K562 (cell line): ENCODE results near the gene CPNE9. TPM values are rescaled to one million over a fixed set of nuclear protein-coding genes. Genes with fewer than 3 reads are reported as not detected.

Experiments used
- CXXC5 ChIP-seq: fragments of 250-450 bp; sonication (Bioruptor Pico); IDR thresholded peaks from 2 replicates; pipeline ENCODE4 v1.8.0; 2022; ENCODE audit warnings: inconsistent platforms, mild to moderate bottlenecking, moderate library complexity
- NKRF ChIP-seq: fragments of 450-650 bp; IDR thresholded peaks from 2 replicates; pipeline ENCODE4 v1.6.1; 2016; ENCODE audit warnings: borderline replicate concordance
- SRF ChIP-seq, 2 experiments: fragments of 250-450, 450-650 bp in 1 of 2; sonication (Bioruptor Pico) in 1 of 2; sonication (generic) in 1 of 2; formaldehyde crosslinking; IDR thresholded peaks; 2 replicates each; pipeline versions ENCODE4 v1.5.0 to v1.5.1; 2020 to 2022; ENCODE audit warnings: mild to moderate bottlenecking in 1 of 2, missing genetic modification reagents in 1 of 2
- ZBTB7A ChIP-seq: IDR thresholded peaks from 2 replicates; pipeline ENCODE4 v1.6.1; 2011; ENCODE audit warnings: low read depth, mild to moderate bottlenecking, low read length, moderate library complexity, borderline replicate concordance; ENCODE audit not compliant: control insufficient read depth
- ZNF124 ChIP-seq: sonication (generic); formaldehyde crosslinking; IDR thresholded peaks from 2 replicates; pipeline ENCODE4 v1.8.1; 2022; ENCODE audit warnings: missing genetic modification reagents
- polyA plus RNA-seq, 8 experiments: library from polyadenylated mRNA; depleted of rRNA in 4 of 8; stranded (reverse) in 5 of 8; unstranded in 3 of 8; fragments of >200 nt; fragmentation: Nextera tagmentation in 2 of 8; fragmentation: Illumina TruSeq in 1 of 8; extraction: Ambion mirVana in 2 of 8; extraction: Trizol in 1 of 8; gene quantifications; 2 replicates each; pipeline versions ENCODE4 v1.2.1 to v1.2.3, GENCODE V29; 2011 to 2014; ENCODE audit warnings: inconsistent platforms in 1 of 8, missing spikeins in 1 of 8
- total RNA-seq, 7 experiments: library from RNA; depleted of rRNA in 6 of 7; stranded (reverse); fragments of >200 nt in 6 of 7; fragmentation: Illumina TruSeq in 2 of 7; extraction: Trizol in 2 of 7; gene quantifications; 2 replicates each; pipeline versions ENCODE4 v1.2.1 to v1.2.3, GENCODE V29; 2011 to 2021; ENCODE audit warnings: low replicate concordance in 1 of 7
- TF ChIP-seq, protein P1 (sequence below): fragments of 250-450 bp; sonication (Bioruptor Pico); IDR thresholded peaks from 2 replicates; pipeline ENCODE4 v1.8.0; 2021; ENCODE audit warnings: mild to moderate bottlenecking, moderate library complexity
- TF ChIP-seq, protein P2 (sequence below): fragments of 450-650 bp; conservative IDR thresholded peaks from 2 replicates; pipeline ENCODE4 v1.6.1; 2016; ENCODE audit warnings: missing genetic modification characterization, low read depth, mild to moderate bottlenecking, missing compliant biosample characterization, moderate library complexity
- TF ChIP-seq, protein P3 (sequence below): fragments of 450-650 bp; IDR thresholded peaks from 2 replicates; pipeline ENCODE4 v1.6.1; 2017; ENCODE audit warnings: mild to moderate bottlenecking, moderate library complexity

CPNE9 gene
- total and polyA plus RNA-seq, 9 of the 15 experiments (the other 6 are each of a cell fraction or from before 2014, with no cell fraction given): 0.22 to 0.56 (median 0.29) TPM; not detected in 3

- TF ChIP-seq NKRF (no peak), CXXC5 (CRISPR knock-in tag) (no peak), SRF (CRISPR knock-in tag; IDR thresholded peaks at IDR 0.05) (no peak), ZNF124 (CRISPR knock-in tag) (no peak), ZBTB7A (no peak)
- TF ChIP-seq, protein P1, sequence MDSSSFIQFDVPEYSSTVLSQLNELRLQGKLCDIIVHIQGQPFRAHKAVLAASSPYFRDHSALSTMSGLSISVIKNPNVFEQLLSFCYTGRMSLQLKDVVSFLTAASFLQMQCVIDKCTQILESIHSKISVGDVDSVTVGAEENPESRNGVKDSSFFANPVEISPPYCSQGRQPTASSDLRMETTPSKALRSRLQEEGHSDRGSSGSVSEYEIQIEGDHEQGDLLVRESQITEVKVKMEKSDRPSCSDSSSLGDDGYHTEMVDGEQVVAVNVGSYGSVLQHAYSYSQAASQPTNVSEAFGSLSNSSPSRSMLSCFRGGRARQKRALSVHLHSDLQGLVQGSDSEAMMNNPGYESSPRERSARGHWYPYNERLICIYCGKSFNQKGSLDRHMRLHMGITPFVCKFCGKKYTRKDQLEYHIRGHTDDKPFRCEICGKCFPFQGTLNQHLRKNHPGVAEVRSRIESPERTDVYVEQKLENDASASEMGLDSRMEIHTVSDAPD (CRISPR knock-in tag): no peak
- TF ChIP-seq, protein P2, sequence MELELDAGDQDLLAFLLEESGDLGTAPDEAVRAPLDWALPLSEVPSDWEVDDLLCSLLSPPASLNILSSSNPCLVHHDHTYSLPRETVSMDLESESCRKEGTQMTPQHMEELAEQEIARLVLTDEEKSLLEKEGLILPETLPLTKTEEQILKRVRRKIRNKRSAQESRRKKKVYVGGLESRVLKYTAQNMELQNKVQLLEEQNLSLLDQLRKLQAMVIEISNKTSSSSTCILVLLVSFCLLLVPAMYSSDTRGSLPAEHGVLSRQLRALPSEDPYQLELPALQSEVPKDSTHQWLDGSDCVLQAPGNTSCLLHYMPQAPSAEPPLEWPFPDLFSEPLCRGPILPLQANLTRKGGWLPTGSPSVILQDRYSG (tag): no peak
- TF ChIP-seq, protein P3, sequence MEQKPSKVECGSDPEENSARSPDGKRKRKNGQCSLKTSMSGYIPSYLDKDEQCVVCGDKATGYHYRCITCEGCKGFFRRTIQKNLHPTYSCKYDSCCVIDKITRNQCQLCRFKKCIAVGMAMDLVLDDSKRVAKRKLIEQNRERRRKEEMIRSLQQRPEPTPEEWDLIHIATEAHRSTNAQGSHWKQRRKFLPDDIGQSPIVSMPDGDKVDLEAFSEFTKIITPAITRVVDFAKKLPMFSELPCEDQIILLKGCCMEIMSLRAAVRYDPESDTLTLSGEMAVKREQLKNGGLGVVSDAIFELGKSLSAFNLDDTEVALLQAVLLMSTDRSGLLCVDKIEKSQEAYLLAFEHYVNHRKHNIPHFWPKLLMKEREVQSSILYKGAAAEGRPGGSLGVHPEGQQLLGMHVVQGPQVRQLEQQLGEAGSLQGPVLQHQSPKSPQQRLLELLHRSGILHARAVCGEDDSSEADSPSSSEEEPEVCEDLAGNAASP: no peak
Observed at GRCh38 chr3:9703736-9704346, at the start of gene CPNE9 (continued).
